Kasumi-1 (cell line): ENCODE results near the gene SETDB1.
"Not testable (repeated sequence)": the region's sequence is repeated elsewhere in the genome, so short reads cannot be mapped to it uniquely, and the experiment has no call there.

ENCODE experiments used
- DNase-seq, 2 experiments: peaks; one replicate each; lab custom pipeline; 2025; lab: John Stamatoyannopoulos, UW

The SETDB1 gene

DNA sequence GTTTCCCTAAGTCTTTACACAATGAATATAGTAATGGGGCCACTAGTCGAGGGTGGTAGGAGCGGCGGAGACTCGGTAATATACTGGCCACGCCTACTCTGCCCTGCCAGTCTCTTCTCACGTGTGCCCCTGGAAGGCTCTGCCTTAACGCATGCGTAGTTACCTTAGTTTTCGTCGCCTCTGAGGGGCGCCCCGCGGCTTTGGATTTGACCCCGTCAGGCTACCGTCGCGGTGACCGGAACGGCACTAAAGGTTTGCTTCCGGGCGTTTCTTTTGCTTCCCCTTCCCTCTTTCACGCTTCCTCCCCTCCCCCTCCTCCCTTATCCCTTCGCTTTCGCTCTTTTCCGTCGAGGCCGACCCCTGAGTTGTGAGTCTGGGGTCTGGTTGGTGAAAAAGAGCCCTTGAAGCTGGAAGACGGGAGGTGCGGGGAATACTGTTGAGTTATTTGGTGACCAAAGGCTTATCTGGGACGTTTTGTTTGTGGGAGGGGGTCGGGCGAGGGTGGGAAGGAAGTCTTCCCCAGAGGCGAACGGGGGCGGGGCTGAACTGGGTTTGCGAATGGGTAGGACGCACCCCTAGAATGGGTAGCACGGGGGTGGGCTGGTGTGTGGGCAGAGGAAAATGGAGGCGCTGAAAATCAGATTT, at the start of gene SETDB1:
Gene SETDB1 (plus strand): TSS at position 267 of the 645 bp plus-strand sequence. CDS start 1,352 bp downstream, outside the sequence.
- DNase-seq = peak; percentile 99

DNA sequence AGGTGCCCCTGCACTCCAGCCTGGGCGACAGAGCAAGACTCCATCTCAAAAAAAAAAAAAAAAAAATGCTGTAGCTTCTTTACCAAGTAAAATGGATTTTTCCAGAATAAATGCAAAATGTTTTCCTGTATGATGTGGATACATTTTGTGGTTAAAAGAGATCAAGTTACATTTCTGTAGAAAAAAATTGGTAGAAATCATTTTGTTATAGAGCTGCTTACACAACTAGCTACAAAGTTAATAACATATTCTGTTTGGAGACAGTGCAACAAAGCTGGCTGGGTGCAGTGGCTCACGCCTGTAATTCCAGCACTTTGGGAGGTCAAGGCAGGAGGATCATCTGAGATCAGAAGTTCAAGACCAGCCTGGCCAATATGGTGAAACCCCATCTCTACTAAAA, 47.2 kb upstream of the SETDB1 start:
- DNase-seq = not testable (repeated sequence)

DNA sequence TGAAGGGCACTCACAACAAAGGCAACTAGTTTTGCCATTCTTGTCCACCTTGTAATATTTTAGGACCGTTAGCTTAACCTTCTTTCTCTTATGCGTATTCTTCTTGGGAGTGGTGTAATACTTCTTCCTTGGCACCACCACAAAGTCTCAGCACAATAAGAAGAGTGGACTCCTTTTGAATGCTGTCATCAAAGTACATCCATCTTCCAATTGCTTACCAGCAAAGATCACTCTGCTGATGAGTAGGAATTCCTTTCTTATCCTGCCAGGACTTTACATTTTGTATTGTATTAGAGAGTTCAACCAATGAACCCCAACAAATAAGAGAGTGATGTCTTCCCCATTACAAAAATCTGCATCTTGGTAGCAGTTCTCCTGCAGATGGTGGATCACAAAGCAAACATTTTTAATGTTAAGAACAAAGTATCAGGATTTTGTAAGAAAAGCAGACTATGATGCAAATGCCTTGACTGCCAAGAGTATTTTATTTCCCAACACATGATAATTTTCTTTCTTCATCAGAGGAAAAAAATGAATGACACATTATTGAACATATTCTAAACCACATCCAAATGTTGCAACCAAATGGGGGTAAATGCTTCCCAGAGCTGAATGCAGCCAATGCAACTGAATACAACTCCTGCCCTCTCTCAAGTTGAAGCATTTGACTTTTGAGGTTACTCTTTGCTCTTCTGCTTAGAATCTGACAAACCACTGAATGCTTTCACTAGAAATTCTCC, 44.7 kb upstream of the SETDB1 start:
- DNase-seq = peak in 1 of 2 experiments; percentile 12

DNA sequence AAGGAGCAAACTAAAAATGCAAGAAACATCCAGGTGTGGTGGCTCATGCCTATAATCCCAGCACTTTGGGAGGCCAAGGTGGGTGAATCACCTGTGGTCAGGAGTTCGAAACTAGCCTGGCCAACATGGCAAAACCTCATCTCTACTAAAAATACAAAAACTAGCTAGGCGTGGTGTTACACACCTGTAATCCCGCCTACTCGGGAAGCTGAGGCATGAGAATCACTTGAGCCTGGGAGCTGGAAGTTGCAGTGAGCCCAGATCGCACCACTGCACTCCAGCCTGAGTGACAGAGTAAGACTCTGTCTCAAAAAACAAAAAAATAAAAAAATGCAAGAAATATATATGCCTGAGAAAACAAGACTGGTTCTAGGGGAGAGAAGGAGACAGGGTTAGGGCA, 43.0 kb upstream of the SETDB1 start:
- not testable (repeated sequence) for DNase-seq

DNA sequence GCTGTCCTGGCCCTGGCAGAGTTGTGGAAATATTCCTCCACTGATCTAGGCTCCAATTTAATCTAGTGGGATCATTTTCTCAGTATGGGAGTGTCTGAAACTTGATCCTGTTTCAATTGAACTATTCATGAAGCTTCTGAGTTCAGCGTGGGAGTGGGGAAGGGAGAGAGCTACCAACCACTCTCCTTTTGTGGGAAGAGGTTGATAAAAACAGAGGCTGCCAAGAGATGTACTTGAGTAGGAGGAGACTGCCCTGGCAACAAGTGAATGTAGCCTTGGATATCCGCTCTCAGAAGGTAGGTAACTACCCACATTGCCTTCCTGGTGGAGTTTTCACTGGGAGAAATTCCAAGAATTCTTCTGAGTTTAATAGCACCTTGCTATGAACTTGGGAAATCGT, 39.1 kb upstream of the SETDB1 start, which contains the start of gene CTXND2:
Gene CTXND2 (plus strand): TSS at position 119 of the 400 bp plus-strand sequence. CDS start 25,179 bp downstream, outside the sequence.
- no peak for DNase-seq

DNA sequence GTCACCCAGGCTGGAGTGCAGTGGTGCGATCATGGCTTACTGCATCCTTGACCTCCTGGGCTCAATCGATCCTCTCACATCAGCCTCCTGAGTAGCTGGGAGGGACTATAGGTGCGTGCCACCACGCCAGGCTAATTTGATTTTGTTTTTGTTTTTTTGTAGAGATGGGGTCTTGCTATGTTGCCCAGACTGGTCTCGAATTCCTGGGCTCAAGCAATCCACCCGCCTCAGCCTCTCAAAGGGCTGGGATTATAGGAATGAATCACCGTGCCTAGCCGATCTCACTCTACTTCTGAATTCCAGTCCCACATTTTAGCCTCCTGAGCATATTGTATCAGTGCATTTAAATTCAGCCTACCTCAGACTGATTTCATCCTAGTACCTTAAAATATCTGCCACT, 37.4 kb upstream of the SETDB1 start:
- no peak for DNase-seq

DNA sequence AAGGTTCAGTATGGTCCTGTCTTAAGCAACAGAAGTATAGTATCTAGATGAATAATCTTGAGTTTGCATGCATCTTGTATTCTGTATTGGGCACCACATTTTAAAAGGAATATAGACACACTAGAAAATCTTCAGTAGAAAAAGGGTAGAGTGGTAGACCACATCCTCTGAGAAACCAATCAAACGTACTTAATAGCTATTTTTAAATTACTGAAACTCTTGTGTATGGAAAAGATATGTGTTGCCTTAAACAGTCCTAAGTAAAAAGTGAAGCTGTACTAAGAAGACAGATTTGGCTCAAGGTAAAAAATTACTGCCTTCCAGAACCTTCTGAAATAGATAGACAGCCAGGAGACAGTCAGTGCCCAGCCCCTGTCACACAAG, 36.1 kb upstream of the SETDB1 start:
- DNase-seq = peak; percentile 47

DNA sequence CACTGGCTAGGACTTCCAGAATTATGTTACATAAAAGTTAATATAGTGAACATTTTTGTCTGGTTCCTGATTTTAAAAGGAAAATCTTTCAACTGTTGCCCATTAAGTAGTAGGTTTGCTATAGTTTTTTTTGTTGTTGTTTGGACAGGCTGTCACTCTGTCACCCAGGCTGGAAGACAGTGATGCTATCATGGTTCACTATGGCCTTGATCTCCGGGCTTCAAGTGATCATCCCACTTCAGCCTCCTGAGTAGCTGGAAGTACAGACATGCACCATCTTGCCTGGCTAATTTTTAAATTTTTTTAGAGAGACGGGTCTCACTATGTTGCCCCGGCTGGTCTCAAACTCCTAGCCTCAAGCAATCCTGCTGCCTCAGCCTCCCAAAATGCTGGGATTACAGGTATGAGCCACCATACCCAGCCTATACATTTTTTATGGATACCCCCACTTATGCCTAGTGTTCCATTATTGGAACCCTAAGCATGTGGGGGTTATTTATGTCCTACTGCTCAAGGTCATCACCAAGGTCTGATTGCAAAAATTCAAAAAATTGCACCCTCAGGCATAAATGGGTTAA, 32.7 kb upstream of the SETDB1 start:
- no peak for DNase-seq

DNA sequence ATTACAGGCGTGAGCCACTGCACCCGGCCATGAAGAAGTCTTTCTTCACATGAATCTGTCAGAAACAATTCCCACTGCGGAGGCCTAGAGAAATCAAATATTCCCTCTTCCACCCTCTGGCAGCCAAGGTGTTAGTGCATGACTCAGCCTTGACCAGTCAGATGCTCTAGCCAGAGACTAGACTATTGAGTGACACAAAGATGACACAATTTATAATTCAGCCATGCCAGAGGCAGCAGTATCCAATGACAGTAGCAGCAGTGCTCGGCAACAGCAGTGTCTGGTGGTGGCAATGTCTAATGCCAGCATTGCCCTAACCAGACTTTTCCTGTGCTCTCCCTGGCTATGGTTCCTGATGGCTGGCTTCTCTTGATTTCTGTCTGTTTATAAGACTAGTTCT, 30.5 kb upstream of the SETDB1 start:
- DNase-seq = no peak

DNA sequence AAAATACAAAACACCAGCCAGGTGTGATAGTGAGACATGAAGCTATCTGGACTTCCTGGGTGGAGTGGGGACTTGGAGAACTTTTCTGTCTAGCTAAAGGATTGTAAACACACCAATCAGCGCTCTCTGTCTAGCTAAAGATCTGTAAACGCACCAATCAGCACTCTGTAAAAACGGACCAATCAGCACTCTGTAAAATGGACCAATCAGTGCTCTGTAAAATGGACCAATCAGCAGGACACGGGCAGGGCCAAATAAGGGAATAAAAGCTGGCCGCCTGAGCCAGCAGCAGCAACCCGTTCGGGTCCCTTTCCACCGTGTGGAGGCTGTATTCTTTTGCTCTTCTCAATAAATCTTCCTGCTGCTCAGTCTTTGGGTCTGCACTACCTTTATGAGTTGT, 26.4 kb upstream of the SETDB1 start:
- not testable (repeated sequence) for DNase-seq

DNA sequence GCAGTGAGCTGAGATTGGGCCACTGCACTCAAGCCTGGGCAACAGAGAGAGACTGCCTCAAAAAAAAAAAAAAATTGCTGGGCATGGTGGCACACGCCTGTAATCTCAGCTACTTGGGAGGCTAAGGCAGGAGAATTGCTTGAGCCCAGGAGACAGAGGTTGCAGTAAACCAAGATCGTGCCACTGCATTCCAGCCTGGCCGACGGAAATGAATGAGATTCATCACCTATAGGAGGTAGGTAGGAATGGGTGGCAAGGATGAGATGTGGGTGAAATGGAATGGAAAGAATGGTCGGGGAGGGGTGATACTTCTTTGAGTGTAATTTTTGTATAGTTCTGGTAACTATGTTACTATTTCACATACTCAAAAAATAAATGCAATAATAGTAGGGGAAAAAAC, 23.8 kb upstream of the SETDB1 start:
- no peak for DNase-seq

DNA sequence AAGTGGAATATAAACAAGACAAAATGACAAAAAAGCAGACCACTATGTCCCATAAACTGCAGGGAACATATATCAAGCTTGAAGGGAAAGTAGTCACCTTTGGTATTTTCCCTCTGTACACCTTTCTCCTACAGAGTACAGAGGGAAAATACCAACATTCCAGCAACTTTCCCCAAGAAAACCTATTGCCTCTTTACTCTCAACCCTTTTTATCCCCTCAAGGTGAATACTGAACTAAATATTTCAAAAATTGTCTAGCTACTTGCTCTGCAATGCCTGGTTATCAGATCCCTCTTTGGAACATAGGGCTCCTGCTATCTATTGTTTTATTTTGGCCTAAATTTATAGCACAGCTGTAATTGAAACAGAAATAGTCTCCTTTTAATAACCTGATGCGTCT, 23.4 kb upstream of the SETDB1 start:
- DNase-seq = no peak

DNA sequence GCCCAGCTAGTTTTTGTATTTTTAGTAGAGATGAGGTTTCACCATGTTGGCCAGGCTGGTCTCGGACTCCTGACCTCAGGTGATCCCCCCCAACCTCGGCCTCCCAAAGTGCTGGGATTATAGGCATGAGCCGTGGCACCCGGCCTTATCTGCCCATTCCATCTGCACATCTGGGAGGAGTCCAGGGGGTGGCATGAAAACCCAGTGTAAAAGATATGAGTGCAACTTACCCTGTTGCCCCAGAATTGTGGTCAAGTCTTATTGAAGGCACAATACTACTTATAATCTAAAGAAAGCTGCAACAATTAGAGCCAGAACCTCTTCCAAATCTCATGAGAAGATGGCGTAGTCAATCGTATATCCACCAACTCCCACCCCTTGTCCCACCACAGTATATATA, 20.9 kb upstream of the SETDB1 start:
- DNase-seq = no peak

DNA sequence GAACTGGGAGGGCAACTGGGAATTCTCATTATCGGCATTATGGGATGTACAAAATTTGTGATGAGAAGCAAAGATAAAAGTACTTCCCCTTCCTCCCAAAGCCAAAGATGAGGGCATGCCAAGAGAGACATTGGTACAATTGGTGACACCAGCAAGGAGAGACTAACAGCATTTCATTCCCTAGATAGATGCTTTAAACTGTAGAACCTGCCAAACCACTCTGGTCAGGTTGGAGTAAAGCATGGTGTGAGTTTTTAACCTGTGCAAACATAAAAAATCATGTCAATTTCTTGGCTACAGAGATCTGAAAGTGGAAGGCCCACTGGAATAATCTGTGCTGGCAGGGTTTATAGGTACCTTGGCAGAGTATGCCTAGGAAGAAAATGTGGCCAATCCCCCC, 19.8 kb upstream of the SETDB1 start:
- DNase-seq = no peak

DNA sequence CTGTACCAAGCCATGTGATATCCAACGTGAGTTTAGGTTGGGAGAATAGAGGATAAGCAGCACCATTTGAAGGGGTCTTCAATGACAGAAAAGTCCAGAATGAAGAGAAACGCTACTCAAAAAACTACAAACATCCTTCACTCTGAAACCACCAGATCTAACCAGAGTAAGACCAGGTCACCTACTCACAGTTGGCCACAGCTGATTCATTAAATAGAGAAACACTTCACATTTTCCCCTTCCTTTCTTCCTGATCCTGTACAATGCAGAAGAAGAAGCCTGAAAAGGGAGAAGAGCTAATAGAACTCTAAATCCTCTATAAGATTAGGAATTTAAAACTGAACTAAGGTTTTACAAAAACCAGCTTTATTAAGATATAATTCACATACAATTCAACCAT, 19.4 kb upstream of the SETDB1 start:
- no peak for DNase-seq

DNA sequence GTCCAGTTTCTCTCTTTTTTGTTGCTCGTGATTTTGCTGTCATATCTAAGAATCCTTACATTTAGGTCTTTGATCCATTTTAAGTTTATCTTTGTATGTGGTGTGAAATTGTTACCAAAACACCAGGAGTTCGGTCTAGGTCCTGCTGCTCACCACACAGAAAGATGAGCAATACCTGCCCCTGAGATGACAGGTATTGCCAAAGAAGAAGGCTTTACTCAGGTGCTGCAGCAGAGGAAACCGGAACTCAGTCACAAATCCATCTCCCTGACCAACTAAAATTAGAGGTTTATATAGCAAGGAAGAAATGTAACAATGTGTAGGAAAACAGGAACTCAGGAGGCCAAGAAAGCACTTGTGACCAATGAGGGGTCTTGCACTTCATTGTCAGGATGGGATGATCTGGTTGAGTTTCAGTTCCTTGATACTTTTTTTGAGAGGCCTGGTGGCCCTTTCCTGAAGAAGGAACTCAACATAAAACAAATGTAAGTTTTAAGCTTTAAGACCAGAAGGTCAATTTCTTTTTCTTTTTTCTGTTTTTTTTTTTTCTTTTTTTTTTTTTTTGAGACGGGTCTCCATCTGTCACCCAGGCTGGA, 16.5 kb upstream of the SETDB1 start:
- no peak for DNase-seq

DNA sequence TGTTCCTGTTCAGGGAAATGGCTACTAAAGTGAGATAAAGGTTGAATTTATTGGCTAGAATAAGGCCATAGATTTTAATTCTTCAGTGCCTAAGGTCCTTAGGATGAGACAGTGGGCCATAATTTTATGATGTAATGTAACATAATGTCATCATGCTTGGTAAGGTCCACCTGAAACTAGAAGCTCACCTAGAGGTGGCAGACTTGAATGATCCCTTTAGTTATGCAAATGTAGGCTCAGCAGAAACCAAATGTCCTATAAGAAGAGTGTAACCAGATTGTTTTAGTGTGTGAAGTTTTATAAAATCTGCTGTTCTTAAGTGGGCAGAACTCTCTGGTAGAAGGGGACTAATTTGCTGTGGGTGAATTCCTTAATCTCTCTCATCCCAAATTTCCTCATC, 13.5 kb upstream of the SETDB1 start:
- DNase-seq = no peak

DNA sequence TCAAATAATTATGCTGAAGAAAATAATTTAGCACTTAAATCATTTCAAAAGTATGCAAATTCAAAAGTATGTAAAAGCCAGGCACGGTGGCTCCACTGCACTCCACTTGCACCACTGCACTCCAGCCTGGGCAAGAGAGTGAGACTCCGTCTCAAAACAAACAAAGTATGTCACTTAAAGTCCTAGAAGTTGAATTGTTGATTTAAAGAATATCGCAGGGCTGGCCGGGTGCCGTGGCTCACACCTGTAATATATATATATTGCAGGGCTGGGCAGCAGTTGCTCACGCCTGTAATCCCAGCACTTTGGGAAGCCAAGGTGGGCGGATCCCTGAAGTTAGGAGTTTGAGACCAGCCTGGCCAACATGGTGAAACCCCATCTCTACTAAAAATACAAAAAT, 8.8 kb upstream of the SETDB1 start:
- no peak for DNase-seq

DNA sequence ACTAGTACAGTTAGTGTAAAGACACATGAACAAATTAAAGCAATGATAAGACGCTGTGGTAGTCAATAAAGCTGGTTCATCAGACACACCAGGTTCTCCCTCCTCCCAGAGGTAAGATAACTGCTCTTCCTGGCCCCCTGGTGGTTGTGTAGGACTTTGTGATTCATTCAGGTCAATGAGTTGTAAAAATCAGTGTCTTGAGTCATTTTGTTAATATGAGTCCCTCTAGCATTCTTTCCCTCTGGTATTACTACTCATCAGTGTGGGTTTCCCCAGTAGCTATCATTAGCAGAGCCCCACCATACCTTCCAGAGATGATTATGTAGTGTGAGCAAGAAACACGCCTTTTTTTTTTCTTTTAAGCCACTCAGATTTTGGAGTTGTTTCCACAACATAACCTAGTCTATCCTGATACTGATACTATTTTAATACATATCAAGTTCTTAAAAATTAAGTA, 3.6 kb upstream of the SETDB1 start:
- DNase-seq = peak; percentile 83 to 88

DNA sequence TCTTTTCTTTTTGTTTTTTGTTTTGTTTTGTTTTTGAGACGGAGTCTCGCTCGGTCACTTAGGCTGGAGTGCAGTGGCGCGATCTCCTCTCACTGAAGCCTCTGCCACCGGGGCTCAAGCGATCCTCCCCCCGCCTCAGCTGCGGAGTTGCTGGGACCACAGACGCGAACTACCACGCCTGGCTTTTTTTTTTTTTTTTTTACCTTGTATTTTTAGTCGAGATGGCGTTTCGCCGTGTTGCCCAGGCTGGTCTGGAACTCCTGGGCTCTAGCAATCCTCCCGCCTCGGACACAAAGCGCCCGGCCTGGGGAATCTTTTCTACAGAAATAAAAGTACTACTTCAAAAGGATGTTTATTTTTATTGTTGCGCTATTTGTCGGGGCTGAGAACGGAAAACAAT, 1.1 kb upstream of the SETDB1 start:
- DNase-seq = no peak

DNA sequence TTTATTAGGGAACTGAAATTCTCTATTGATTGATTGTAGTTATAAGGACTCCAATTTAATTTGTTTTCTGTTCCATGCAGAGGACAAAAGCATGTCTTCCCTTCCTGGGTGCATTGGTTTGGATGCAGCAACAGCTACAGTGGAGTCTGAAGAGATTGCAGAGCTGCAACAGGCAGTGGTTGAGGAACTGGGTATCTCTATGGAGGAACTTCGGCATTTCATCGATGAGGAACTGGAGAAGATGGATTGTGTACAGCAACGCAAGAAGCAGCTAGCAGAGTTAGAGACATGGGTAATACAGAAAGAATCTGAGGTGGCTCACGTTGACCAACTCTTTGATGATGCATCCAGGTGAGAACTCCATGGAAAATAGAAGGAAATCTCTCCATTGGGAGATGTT, 1.5 kb downstream of the SETDB1 start:
- DNase-seq = no peak

DNA sequence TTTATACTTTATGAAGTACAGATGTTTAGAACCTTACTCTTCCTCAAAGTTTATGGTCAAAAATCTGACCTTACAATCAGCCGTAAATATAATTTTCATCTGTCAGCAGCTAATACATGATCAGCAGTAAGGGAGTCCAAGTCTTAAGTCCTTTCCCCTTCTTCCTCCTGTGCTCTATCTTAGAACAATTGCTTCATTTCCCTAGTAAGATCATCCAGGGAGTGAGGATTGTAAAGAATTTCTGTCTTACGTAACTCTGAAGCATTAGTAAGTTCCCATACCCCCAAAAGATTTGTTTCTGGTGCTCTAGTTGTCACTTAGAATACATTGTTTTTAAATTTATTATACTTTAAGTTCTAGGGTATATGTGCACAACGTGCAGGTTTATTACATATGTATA, 2.1 kb downstream of the SETDB1 start:
- DNase-seq = no peak

DNA sequence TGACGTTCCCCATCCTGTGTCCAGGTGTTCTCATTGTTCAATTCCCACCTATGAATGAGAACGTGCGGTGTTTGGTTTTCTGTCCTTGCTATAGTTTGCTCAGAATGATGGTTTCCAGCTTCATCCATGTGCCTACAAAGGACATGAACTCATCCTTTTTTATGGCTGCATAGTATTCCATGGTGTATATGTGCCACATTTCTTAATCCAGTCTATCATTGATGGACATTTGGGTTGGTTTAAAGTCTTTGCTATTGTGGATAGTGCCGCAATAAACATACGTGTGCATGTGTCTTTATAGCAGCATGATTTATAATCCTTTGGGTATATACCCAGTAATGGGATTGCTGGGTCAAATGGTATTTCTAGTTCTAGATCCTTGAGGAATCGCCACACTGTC, 2.6 kb downstream of the SETDB1 start:
- DNase-seq = not testable (repeated sequence)
